Endothelial cell of umbilical vein (primary cell): ENCODE results near the gene TMEM140. TPM values are rescaled to one million over a fixed set of nuclear protein-coding genes. Genes with fewer than 3 reads are reported as not detected.

ENCODE experiments used
- BruUV-seq: library from RNA; stranded (reverse); fragments of 400-500 nt; replicated peaks from 2 replicates; lab custom pipeline; 2021; lab: Mats Ljungman, UMichigan
- CTCF ChIA-PET: fragments of 300-600, 350-600 bp; sonication (Branson Sonifier 250); formaldehyde crosslinking; loops from one replicate; lab custom pipeline; 2021; ENCODE audit warnings: antibody characterized with exemption, inconsistent platforms; lab: Charles Lee
- POLR2A ChIA-PET: fragments of 300-600, 350-600 bp; sonication (Branson Sonifier 250); formaldehyde crosslinking; loops from one replicate; lab custom pipeline; 2021; ENCODE audit warnings: antibody characterized with exemption, inconsistent platforms; lab: Charles Lee
- DNase-seq: peaks from one replicate; pipeline ENCODE4 v3.0.0-alpha.2; 2011; ENCODE audit warnings: low read depth, low spot score
- FAIRE-seq: peaks from 2 replicates; lab custom pipeline; 2011; peaks lifted over from hg19 to GRCh38; lab: Jason Lieb, UNC
- H2AFZ ChIP-seq: 2 replicates; pipeline ENCODE4 v1.6.0; 2012; ENCODE audit warnings: low read depth, low read length, control low read depth, inconsistent platforms
- H3K27ac ChIP-seq: 2 replicates; pipeline ENCODE4 v1.5.1; 2011; ENCODE audit warnings: low read depth, mild to moderate bottlenecking, control low read depth, low read length, moderate library complexity; ENCODE audit not compliant: insufficient read depth
- H3K27me3 ChIP-seq, 2 experiments: 2 replicates each; pipeline versions ENCODE4 v1.6.0 to v1.6.1; 2011; ENCODE audit warnings: low read length in 2 of 2, mixed read lengths in 1 of 2; ENCODE audit not compliant: control insufficient read depth in 2 of 2, insufficient read depth in 2 of 2
- H3K36me3 ChIP-seq, 2 experiments: 2 replicates in 1 of 2; 3 replicates in 1 of 2; pipeline ENCODE4 v1.5.1; 2011; ENCODE audit warnings: low read length in 2 of 2, mild to moderate bottlenecking in 1 of 2, moderate library complexity in 1 of 2; ENCODE audit not compliant: control insufficient read depth in 2 of 2, insufficient read depth in 2 of 2; ENCODE audit errors: extremely low read depth in 1 of 2
- H3K4me1 ChIP-seq: 3 replicates; pipeline ENCODE4 v1.5.1; 2011; ENCODE audit warnings: mild to moderate bottlenecking, low read length; ENCODE audit not compliant: control insufficient read depth, insufficient read depth; ENCODE audit errors: extremely low read depth
- H3K4me2 ChIP-seq: 2 replicates; pipeline ENCODE4 v1.6.1; 2011; ENCODE audit warnings: low read length, control low read depth, mixed read lengths; ENCODE audit not compliant: insufficient read depth
- H3K4me3 ChIP-seq, 3 experiments: fragments of 200-600 bp in 1 of 3; sonication (generic), shearing (Covaris generic) in 1 of 3; replicated peaks in 1 of 3; 2 replicates each; pipeline ENCODE4 v1.5.1; 2011 to 2016; ENCODE audit warnings: control low read depth in 3 of 3, low read length in 3 of 3, mild to moderate bottlenecking in 2 of 3, inconsistent platforms in 1 of 3, low read depth in 1 of 3, moderate library complexity in 1 of 3; ENCODE audit not compliant: insufficient read depth in 1 of 3
- H3K79me2 ChIP-seq: 2 replicates; pipeline ENCODE4 v1.6.0; 2012; ENCODE audit warnings: low read length, inconsistent platforms; ENCODE audit not compliant: control insufficient read depth, insufficient read depth
- H3K9ac ChIP-seq: replicated peaks from 2 replicates; pipeline ENCODE3; 2011; ENCODE audit warnings: low read length, control low read depth; ENCODE audit not compliant: insufficient read depth; ENCODE audit errors: extremely low read depth
- H3K9me1 ChIP-seq: replicated peaks from 3 replicates; pipeline ENCODE4 v1.6.0; 2011; ENCODE audit warnings: mild to moderate bottlenecking, low read length; ENCODE audit not compliant: control insufficient read depth, insufficient read depth; ENCODE audit errors: extremely low read depth
- H3K9me3 ChIP-seq: replicated peaks from 2 replicates; pipeline ENCODE4 v1.5.1; 2012; ENCODE audit warnings: low read length, inconsistent platforms; ENCODE audit not compliant: control insufficient read depth, insufficient read depth
- H4K20me1 ChIP-seq: replicated peaks from 2 replicates; pipeline ENCODE3; 2011; ENCODE audit warnings: mild to moderate bottlenecking, low read length; ENCODE audit not compliant: control insufficient read depth, insufficient read depth; ENCODE audit errors: extremely low read depth
- EZH2 ChIP-seq: IDR thresholded peaks from 2 replicates; pipeline ENCODE4 v1.6.1; 2012; ENCODE audit warnings: borderline replicate concordance, low read depth, mild to moderate bottlenecking, moderate library complexity, low read length, inconsistent platforms; ENCODE audit not compliant: severe bottlenecking
- FOS ChIP-seq: IDR thresholded peaks from 2 replicates; pipeline ENCODE4 v1.6.1; 2011; ENCODE audit warnings: mild to moderate bottlenecking, low read length, moderate library complexity, borderline replicate concordance; ENCODE audit not compliant: insufficient read depth
- GATA2 ChIP-seq: IDR thresholded peaks from 2 replicates; pipeline ENCODE4 v1.7.0; 2011; ENCODE audit warnings: low read depth, mild to moderate bottlenecking, moderate library complexity, mixed read lengths, low read length; ENCODE audit not compliant: insufficient read length, insufficient read depth
- JUN ChIP-seq: IDR thresholded peaks from 2 replicates; pipeline ENCODE4 v1.6.1; 2011; ENCODE audit warnings: borderline replicate concordance, low read depth; ENCODE audit not compliant: insufficient read length, insufficient read depth
- MAX ChIP-seq: IDR thresholded peaks from 2 replicates; pipeline ENCODE4 v1.6.1; 2011; ENCODE audit not compliant: insufficient read depth, insufficient read length
- MYC ChIP-seq: IDR thresholded peaks from one replicate; pipeline ENCODE4 v1.6.1; 2011; ENCODE audit warnings: mild to moderate bottlenecking, low read depth, low read length
- POLR2A ChIP-seq: IDR thresholded peaks from 2 replicates; pipeline ENCODE4 v1.6.1; 2012; ENCODE audit warnings: low read depth, mild to moderate bottlenecking, control low read depth, low read length
- POLR2AphosphoS5 ChIP-seq: IDR thresholded peaks from 2 replicates; pipeline ENCODE4 v1.6.1; 2012; ENCODE audit warnings: low read depth, mild to moderate bottlenecking, control low read depth, low read length, moderate library complexity; ENCODE audit not compliant: insufficient read depth
- dilution Hi-C: fragments of 300-500 bp; cut with MboI; formaldehyde crosslinking; loops from one replicate; pipeline ENCODE4 v1.15.0; 2019; ENCODE audit warnings: low sequenced_read_pairs; ENCODE audit not compliant: extremely low pct_ligation_motif_present
- intact Hi-C: fragments of 100-400 bp; cut with micrococcal nuclease; formaldehyde crosslinking; loops from one replicate; pipeline ENCODE4 v1.10.0; 2022
- polyA plus RNA-seq, 4 experiments: library from polyadenylated mRNA; depleted of rRNA in 3 of 4; stranded (reverse) in 3 of 4; unstranded in 1 of 4; fragments of >200 nt; gene quantifications; 2 replicates each; pipeline versions ENCODE4 v1.2.1 to v1.2.3, GENCODE V29; 2011 to 2012; ENCODE audit warnings: missing spikeins in 1 of 4
- total RNA-seq: library from RNA; stranded (reverse); gene quantifications from 2 replicates; pipeline ENCODE4 v1.2.3, GENCODE V29; 2021
- TF ChIP-seq, protein P1 (sequence below), 2 donors: IDR thresholded peaks; 1 replicate in 1 of 2; 2 replicates in 1 of 2; pipeline ENCODE4 v1.5.1; 2011; ENCODE audit warnings: low read length in 2 of 2, mild to moderate bottlenecking in 2 of 2, moderate library complexity in 2 of 2, control low read depth in 1 of 2, inconsistent platforms in 1 of 2, low read depth in 1 of 2; ENCODE audit not compliant: insufficient read depth in 1 of 2; ENCODE audit errors: extremely low read depth in 1 of 2

TMEM140 gene
- total and polyA plus RNA-seq, 2 donors (not counting 3 experiments of a cell fraction or from before 2014, with no cell fraction given) = 17.9 to 26.5 TPM

- peak overlapping the region; percentile 22 for H3K27ac ChIP-seq
- no peak overlapping the region for H3K4me3 ChIP-seq
- POLR2A ChIA-PET = no interaction called here
- H3K79me2 ChIP-seq = no peaks in the 10 kb centered on the region
- intact Hi-C loops (loop anchor here (5.0 kb wide), 2 partner anchors 64 to 111 kb away; partner anchors contain the start of gene AGBL3), dilution Hi-C loops (no loop called here)
- FAIRE-seq = peak; percentile 59
- H2AFZ ChIP-seq = no peak overlapping the region
- H4K20me1 ChIP-seq = no peaks in the 10 kb centered on the region
- no peak overlapping the region for H3K9ac ChIP-seq
- CTCF ChIA-PET = no interaction called here
- no peaks in the 10 kb centered on the region for H3K9me3 ChIP-seq
- no peaks in the 10 kb centered on the region for H3K27me3 ChIP-seq
- TF ChIP-seq JUN (peak; percentile 72), EZH2 (no peak), GATA2 (no peak), MAX (no peak), POLR2AphosphoS5 (no peak), POLR2A (no peak), MYC (no peak)
- no peaks in the 10 kb centered on the region for H3K9me1 ChIP-seq
- DNase-seq = peak; percentile 95
- H3K4me1 ChIP-seq = peaks cover 9% of the 10 kb centered on the region
- H3K36me3 ChIP-seq = no peaks in the 10 kb centered on the region
- H3K4me2 ChIP-seq = no peak overlapping the region
- BruUV-seq = no TSS peak
Observed at GRCh38 chr7:135098391-135098790, 49.5 kb upstream of the TMEM140 start.

DNA sequence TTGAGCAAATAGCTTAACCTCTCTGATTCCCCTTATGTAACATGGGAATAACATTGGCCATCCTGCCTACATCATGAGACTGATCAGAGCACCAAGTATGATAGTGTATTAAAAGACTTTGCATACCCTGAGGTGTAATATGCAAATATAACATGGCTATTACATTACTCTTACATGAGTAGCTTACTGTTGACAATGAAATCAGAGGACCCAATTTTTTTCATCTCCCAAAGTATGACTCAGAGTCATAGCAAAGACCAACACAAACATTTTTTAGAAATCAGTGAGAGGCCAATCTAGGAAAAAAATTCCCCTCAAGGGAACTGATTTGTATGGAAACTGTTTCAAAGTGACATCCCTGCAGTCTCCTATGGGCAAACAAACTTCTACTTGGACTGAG lies 47.0 kb upstream of the TMEM140 start:
- intact Hi-C loops = no loop called here
- no peaks in the 10 kb centered on the region for H3K9me3 ChIP-seq
- BruUV-seq = no TSS peak
- H3K9me1 ChIP-seq = no peaks in the 10 kb centered on the region
- no peak overlapping the region for H3K4me2 ChIP-seq
- H3K27ac ChIP-seq = no peak overlapping the region
- peak; percentile 17 for DNase-seq
- FAIRE-seq = no peak
- ChIA-PET POLR2A (no interaction called here), CTCF (no interaction called here)
- H3K4me1 ChIP-seq = peaks cover 9% of the 10 kb centered on the region
- H3K9ac ChIP-seq = no peak overlapping the region
- H3K27me3 ChIP-seq = no peaks in the 10 kb centered on the region
- no peak overlapping the region for H2AFZ ChIP-seq
- no peak for TF ChIP-seq EZH2
- TF ChIP-seq MYC = no peak
- TF ChIP-seq POLR2A = no peak
- TF ChIP-seq JUN = no peak
- TF ChIP-seq MAX = no peak
- TF ChIP-seq, protein P1, sequence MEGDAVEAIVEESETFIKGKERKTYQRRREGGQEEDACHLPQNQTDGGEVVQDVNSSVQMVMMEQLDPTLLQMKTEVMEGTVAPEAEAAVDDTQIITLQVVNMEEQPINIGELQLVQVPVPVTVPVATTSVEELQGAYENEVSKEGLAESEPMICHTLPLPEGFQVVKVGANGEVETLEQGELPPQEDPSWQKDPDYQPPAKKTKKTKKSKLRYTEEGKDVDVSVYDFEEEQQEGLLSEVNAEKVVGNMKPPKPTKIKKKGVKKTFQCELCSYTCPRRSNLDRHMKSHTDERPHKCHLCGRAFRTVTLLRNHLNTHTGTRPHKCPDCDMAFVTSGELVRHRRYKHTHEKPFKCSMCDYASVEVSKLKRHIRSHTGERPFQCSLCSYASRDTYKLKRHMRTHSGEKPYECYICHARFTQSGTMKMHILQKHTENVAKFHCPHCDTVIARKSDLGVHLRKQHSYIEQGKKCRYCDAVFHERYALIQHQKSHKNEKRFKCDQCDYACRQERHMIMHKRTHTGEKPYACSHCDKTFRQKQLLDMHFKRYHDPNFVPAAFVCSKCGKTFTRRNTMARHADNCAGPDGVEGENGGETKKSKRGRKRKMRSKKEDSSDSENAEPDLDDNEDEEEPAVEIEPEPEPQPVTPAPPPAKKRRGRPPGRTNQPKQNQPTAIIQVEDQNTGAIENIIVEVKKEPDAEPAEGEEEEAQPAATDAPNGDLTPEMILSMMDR (IDR thresholded peaks at IDR 0.05; ENCODE audit: extremely low read depth in 1 of 2, insufficient read depth in 1 of 2, low read depth in 1 of 2, low read length in 2 of 2) = no peak
- no peak for TF ChIP-seq FOS
- H3K4me3 ChIP-seq = no peak overlapping the region
- H3K79me2 ChIP-seq = no peaks in the 10 kb centered on the region
- H3K36me3 ChIP-seq = no peaks in the 10 kb centered on the region
- H4K20me1 ChIP-seq = no peaks in the 10 kb centered on the region
- dilution Hi-C loops = no loop called here
